ENCODE measurements around the gene CDC25B.

Gene CDC25B

DNA sequence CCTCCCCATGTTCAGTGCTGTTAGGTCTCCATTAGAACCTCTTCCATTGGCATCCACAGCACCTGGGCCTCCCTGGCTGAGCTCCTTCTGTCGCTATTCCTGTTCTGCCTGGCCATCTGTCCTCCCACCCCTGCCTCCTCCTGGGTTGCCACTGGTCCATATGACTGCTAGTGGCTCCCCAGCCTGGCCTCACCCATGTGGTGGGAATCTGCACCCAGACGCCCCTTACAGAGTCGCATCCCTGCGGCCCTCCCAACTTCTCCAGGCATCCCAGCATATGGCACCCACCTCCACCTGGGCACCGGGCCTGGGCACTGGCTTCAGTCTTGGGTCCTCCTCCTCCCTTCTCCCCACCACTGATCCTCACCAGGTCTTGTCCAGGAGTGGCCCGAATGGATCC is 7.7 kb downstream of the CDC25B start:
- H3K4me3 ChIP-seq: no peak overlapping the region
- H3K4me1 ChIP-seq: peaks cover 0 to 42% (median 32%) of the 10 kb centered on the region in 4 donors
- DNase-seq: no peak
- H3K27ac ChIP-seq: peak overlapping the region in 1 of 2 donors; percentile 93
- intact Hi-C loops (cut with DNase I; ENCODE audit: low total_unique reads): no loop called here
- H3K36me3 ChIP-seq: peaks cover 44 to 66% (median 59%) of the 10 kb centered on the region in 3 donors
- TF ChIP-seq, protein P1, sequence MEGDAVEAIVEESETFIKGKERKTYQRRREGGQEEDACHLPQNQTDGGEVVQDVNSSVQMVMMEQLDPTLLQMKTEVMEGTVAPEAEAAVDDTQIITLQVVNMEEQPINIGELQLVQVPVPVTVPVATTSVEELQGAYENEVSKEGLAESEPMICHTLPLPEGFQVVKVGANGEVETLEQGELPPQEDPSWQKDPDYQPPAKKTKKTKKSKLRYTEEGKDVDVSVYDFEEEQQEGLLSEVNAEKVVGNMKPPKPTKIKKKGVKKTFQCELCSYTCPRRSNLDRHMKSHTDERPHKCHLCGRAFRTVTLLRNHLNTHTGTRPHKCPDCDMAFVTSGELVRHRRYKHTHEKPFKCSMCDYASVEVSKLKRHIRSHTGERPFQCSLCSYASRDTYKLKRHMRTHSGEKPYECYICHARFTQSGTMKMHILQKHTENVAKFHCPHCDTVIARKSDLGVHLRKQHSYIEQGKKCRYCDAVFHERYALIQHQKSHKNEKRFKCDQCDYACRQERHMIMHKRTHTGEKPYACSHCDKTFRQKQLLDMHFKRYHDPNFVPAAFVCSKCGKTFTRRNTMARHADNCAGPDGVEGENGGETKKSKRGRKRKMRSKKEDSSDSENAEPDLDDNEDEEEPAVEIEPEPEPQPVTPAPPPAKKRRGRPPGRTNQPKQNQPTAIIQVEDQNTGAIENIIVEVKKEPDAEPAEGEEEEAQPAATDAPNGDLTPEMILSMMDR (IDR thresholded peaks at IDR 0.05): no peak
- H3K9me3 ChIP-seq: no peaks in the 10 kb centered on the region
- H3K27me3 ChIP-seq: no peaks in the 10 kb centered on the region

DNA sequence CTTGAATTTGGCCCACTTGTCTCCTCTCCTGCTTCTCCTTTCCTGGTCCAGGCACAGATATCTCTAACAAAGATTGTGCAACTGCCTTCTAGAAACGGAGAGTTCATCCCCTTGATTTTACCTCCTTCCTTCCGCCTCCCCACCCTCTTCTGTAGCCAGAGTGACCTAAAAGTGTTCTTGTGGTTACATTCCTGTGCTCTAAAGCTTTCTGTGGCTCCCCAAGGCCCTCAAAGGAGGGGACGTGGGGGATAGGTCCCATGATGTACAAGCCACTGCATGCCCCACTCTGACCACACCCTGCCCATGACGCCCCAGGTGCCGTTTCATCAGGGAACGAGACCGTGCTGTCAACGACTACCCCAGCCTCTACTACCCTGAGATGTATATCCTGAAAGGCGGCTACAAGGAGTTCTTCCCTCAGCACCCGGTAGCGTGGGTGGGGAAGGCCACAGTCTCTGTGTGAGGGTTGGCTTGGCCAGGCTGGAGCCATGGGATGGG is 8.2 kb downstream of the CDC25B start:
- peak overlapping the region; percentile 93 to 96 for H3K27ac ChIP-seq
- intact Hi-C loops (cut with DNase I; ENCODE audit: low total_unique reads): no loop called here
- H3K4me1 ChIP-seq: peaks cover 0 to 44% (median 31%) of the 10 kb centered on the region in 4 donors
- TF ChIP-seq, protein P1 (IDR thresholded peaks at IDR 0.05): no peak
- H3K27me3 ChIP-seq: no peaks in the 10 kb centered on the region
- no peaks in the 10 kb centered on the region for H3K9me3 ChIP-seq
- H3K36me3 ChIP-seq: peaks cover 41 to 63% (median 55%) of the 10 kb centered on the region in 3 donors
- DNase-seq: no peak
- H3K4me3 ChIP-seq: no peak overlapping the region

DNA sequence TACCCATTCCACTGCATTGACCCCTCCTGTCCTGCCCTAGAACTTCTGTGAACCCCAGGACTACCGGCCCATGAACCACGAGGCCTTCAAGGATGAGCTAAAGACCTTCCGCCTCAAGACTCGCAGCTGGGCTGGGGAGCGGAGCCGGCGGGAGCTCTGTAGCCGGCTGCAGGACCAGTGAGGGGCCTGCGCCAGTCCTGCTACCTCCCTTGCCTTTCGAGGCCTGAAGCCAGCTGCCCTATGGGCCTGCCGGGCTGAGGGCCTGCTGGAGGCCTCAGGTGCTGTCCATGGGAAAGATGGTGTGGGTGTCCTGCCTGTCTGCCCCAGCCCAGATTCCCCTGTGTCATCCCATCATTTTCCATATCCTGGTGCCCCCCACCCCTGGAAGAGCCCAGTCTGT is 8.7 kb downstream of the CDC25B start:
- H3K27me3 ChIP-seq: no peaks in the 10 kb centered on the region
- TF ChIP-seq, protein P1 (IDR thresholded peaks at IDR 0.05): no peak
- H3K36me3 ChIP-seq: peaks cover 41 to 62% (median 54%) of the 10 kb centered on the region in 3 donors
- intact Hi-C loops (cut with DNase I; ENCODE audit: low total_unique reads): no loop called here
- no peak for DNase-seq
- peak overlapping the region; percentile 93 to 96 for H3K27ac ChIP-seq
- no peaks in the 10 kb centered on the region for H3K9me3 ChIP-seq
- H3K4me1 ChIP-seq: peaks cover 0 to 42% (median 33%) of the 10 kb centered on the region in 4 donors
- H3K4me3 ChIP-seq: no peak overlapping the region

DNA sequence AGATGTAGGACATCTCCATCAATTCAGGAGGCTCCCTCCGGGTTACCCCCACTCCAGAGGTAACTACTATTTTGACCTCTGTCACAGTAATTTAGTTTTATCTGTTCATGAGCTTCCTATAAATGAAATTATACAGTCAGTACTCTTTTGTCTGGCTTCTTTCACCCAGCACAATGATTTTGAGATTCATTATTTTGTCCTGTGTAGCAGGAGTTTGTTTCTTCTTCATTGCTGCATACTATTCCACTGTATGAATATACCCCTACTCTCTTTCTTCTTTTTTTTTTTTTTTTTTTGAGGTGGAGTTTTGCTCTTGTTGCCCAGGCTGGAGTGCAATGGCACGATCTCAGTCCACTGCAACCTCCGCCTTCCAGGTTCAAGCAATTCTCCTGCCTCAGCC is 12.4 kb downstream of the CDC25B start:
- Histone ChIP-seq H3K27me3 (no peaks in the 10 kb centered on the region), H3K36me3 (peaks cover 16 to 24% (median 20%) of the 10 kb centered on the region in 3 donors), H3K4me3 (no peak overlapping the region), H3K27ac (peak overlapping the region; percentile 93 to 96), H3K9me3 (no peaks in the 10 kb centered on the region), H3K4me1 (peaks cover 0 to 70% (median 50%) of the 10 kb centered on the region in 4 donors)
- TF ChIP-seq, protein P1 (IDR thresholded peaks at IDR 0.05): no peak
- intact Hi-C loops (cut with DNase I; ENCODE audit: low total_unique reads): no loop called here
- DNase-seq: no peak

DNA sequence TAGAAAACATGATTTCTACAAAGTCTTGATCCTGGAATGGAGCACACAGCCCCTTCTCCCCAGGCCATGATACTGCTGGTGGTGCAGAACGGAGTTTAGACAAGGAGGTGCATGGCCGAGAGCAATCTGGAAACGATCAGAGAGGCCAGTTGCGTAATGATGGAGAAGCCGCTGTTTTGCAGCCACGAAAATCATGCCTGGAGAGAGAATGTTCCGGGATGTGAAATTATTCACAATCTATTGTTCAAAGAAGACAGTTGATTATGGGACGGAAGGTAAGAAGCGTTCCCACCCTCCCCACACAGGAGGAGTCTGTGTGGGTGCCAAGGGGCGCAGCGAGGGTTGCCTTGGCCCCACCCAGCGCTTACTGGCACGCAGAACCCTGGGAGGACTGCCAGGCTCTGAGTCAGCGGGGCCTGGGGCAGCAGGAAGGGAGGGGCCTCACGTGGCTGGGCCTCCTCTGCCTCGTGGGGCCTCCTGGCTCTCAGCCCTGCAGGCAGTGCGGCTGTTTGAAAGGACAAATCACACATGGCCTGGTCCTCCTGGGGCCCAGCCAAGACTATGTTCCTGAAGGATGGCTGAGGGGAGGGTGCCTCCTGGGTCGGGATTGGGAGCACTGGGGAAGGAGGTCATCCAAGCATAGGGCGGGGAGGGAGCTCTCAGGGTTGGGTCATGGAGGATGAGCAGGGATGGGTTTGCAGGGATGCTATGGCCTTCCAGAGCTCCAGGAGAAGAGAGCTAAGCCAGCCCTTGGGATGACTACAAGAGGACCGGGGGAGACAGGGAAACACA is 15.6 kb downstream of the CDC25B start:
- TF ChIP-seq, protein P1 (IDR thresholded peaks at IDR 0.05): peak in 1 of 2 experiments; percentile 5
- Histone ChIP-seq H3K4me1 (peaks cover 0 to 57% (median 41%) of the 10 kb centered on the region in 4 donors), H3K9me3 (no peaks in the 10 kb centered on the region), H3K27me3 (no peaks in the 10 kb centered on the region), H3K4me3 (peak overlapping the region; percentile 49 to 61), H3K36me3 (no peaks in the 10 kb centered on the region), H3K27ac (peak overlapping the region; percentile 82 to 84)
- DNase-seq: peak; percentile 98 to 100
- intact Hi-C loops (cut with DNase I; ENCODE audit: low total_unique reads): no loop called here

Measured in tibial artery (tissue), 4 donors.